GM12878 (cell line): Measurements from ENCODE around the gene RPL3. TPM values are rescaled to one million over a fixed set of nuclear protein-coding genes. Genes with fewer than 3 reads are reported as not detected.

Source experiments
- ATAC-seq: fragments of 200-7000 bp; cut with Tn5 transposase; 3 replicates; pipeline ENCODE4 v1.9.1; 2020; ENCODE audit warnings: mild to moderate bottlenecking, moderate library complexity
- BruUV-seq: library from RNA; stranded (reverse); fragments of 400-500 nt; replicated peaks from 2 replicates; lab custom pipeline; 2021; lab: Mats Ljungman, UMichigan
- CTCF ChIA-PET: fragments of 300-600 bp; sonication (Branson Sonifier 250); formaldehyde crosslinking; extraction: SDS; loops from one replicate; lab custom pipeline; 2021; ENCODE audit warnings: inconsistent platforms; lab: Yijun Ruan, JAX
- POLR2A ChIA-PET: fragments of 350-600 bp; formaldehyde crosslinking; extraction: SDS; loops from one replicate; lab custom pipeline; 2021; ENCODE audit warnings: inconsistent platforms; lab: Charles Lee
- RAD21 ChIA-PET: fragments of 300-600 bp; sonication (Branson Sonifier 250); formaldehyde crosslinking; loops from one replicate; lab custom pipeline; 2023; ENCODE audit warnings: antibody characterized with exemption; ENCODE audit not compliant: unreplicated experiment; lab: Charles Lee
- SMC1A ChIA-PET: fragments of 300-600 bp; sonication (Branson Sonifier 250); formaldehyde crosslinking; loops from one replicate; lab custom pipeline; 2023; ENCODE audit not compliant: unreplicated experiment, uncharacterized antibody; lab: Charles Lee
- DNase-seq: peaks from one replicate; pipeline ENCODE4 v3.0.0-alpha.2; 2011; ENCODE audit warnings: low read depth, low spot score
- FAIRE-seq: peaks from 3 replicates; lab custom pipeline; 2011; peaks lifted over from hg19 to GRCh38; lab: Jason Lieb, UNC
- H2AFZ ChIP-seq: 2 replicates; pipeline ENCODE4 v1.6.0; 2011; ENCODE audit warnings: low read depth, low read length, control low read depth; ENCODE audit not compliant: control insufficient read depth
- H3K27ac ChIP-seq: 2 replicates; pipeline ENCODE4 v1.5.1; 2011; ENCODE audit warnings: control low read depth; ENCODE audit not compliant: control insufficient read depth, insufficient read depth
- H3K27me3 ChIP-seq, 2 experiments: replicated peaks in 1 of 2; 2 replicates each; pipeline versions ENCODE4 v1.6.0 to v1.6.1; 2011; ENCODE audit warnings: low read length in 1 of 2; ENCODE audit not compliant: control insufficient read depth in 2 of 2, insufficient read depth in 2 of 2
- H3K36me3 ChIP-seq, 2 experiments: 2 replicates each; pipeline ENCODE4 v1.5.1; 2011; ENCODE audit warnings: low read length in 1 of 2; ENCODE audit not compliant: control insufficient read depth in 2 of 2, insufficient read depth in 2 of 2
- H3K4me1 ChIP-seq: 2 replicates; pipeline ENCODE4 v1.6.1; 2011; ENCODE audit warnings: mild to moderate bottlenecking, low read length, moderate library complexity, mixed read lengths; ENCODE audit not compliant: control insufficient read depth, insufficient read depth
- H3K4me2 ChIP-seq: 2 replicates; pipeline ENCODE4 v1.6.0; 2011; ENCODE audit warnings: control low read depth; ENCODE audit not compliant: control insufficient read depth, insufficient read depth
- H3K4me3 ChIP-seq: fragments of 200-600 bp; sonication (generic); 2 replicates; pipeline ENCODE4 v1.5.1; 2016
- H3K79me2 ChIP-seq: 2 replicates; pipeline ENCODE4 v1.6.0; 2011; ENCODE audit warnings: low read length; ENCODE audit not compliant: control insufficient read depth, insufficient read depth
- H3K9ac ChIP-seq: 2 replicates; pipeline ENCODE4 v1.8.0; 2011; ENCODE audit warnings: low read length, control low read depth, mixed read lengths; ENCODE audit not compliant: control insufficient read depth, insufficient read depth
- H3K9me3 ChIP-seq: replicated peaks from 3 replicates; pipeline ENCODE4 v1.5.1; 2011; ENCODE audit warnings: mild to moderate bottlenecking, low read length; ENCODE audit not compliant: control insufficient read depth, insufficient read depth
- H4K20me1 ChIP-seq: 2 replicates; pipeline ENCODE4 v1.6.0; 2011; ENCODE audit not compliant: control insufficient read depth, insufficient read depth
- BACH1 ChIP-seq: fragments of 450-650 bp; IDR thresholded peaks from 2 replicates; pipeline ENCODE4 v1.6.1; 2017; ENCODE audit warnings: mild to moderate bottlenecking, borderline replicate concordance
- ELK1 ChIP-seq: IDR thresholded peaks from 2 replicates; pipeline ENCODE4 v1.6.1; 2012; ENCODE audit warnings: low read depth, low read length, improper control_type of control experiment
- GATAD2B ChIP-seq: fragments of 450-650 bp; conservative IDR thresholded peaks from 2 replicates; pipeline ENCODE4 v1.6.1; 2017; ENCODE audit warnings: low read depth, mild to moderate bottlenecking, moderate library complexity
- HDAC6 ChIP-seq: fragments of 200-600 bp; sonication (generic); IDR thresholded peaks from one replicate; pipeline ENCODE4 v1.8.0; 2017; ENCODE audit warnings: antibody characterized with exemption; ENCODE audit not compliant: unreplicated experiment
- NBN ChIP-seq: fragments of 450-650 bp; IDR thresholded peaks from 2 replicates; pipeline ENCODE4 v1.6.1; 2016
- NR2C2 ChIP-seq: IDR thresholded peaks from 2 replicates; pipeline ENCODE4 v1.6.1; 2011; ENCODE audit warnings: borderline replicate concordance, low read depth; ENCODE audit not compliant: control insufficient read depth, insufficient read length
- NR2F1 ChIP-seq: fragments of 450-650 bp; conservative IDR thresholded peaks from 2 replicates; pipeline ENCODE4 v1.6.1; 2017; ENCODE audit warnings: mild to moderate bottlenecking
- PKNOX1 ChIP-seq: fragments of 450-650 bp; IDR thresholded peaks from 2 replicates; pipeline ENCODE4 v1.6.1; 2016; ENCODE audit warnings: mild to moderate bottlenecking
- POLR2AphosphoS2 ChIP-seq: IDR thresholded peaks from 2 replicates; pipeline ENCODE4 v1.6.1; 2011; ENCODE audit warnings: low read depth, mild to moderate bottlenecking, low read length, improper control_type of control experiment, moderate library complexity
- RAD21 ChIP-seq: IDR thresholded peaks from 2 replicates; pipeline ENCODE4 v1.6.1; 2011; ENCODE audit warnings: mild to moderate bottlenecking, low read depth, low read length, moderate library complexity; ENCODE audit not compliant: insufficient read depth
- RAD51 ChIP-seq: fragments of 450-650 bp; IDR thresholded peaks from 2 replicates; pipeline ENCODE4 v1.6.1; 2016; ENCODE audit warnings: moderate library complexity, mild to moderate bottlenecking, inconsistent platforms
- SPI1 ChIP-seq: IDR thresholded peaks from 2 replicates; pipeline ENCODE4 v1.6.1; 2011; ENCODE audit warnings: low read depth, mild to moderate bottlenecking, low read length, moderate library complexity, borderline replicate concordance; ENCODE audit not compliant: insufficient read depth
- ZNF274 ChIP-seq: IDR thresholded peaks from one replicate; pipeline ENCODE4 v1.8.0; 2011; ENCODE audit not compliant: insufficient read length, insufficient read depth
- WGBS: methylation state at CpG from one replicate; pipeline ENCODE4 v1.1.6; 2016; ENCODE audit warnings: low lambda C conversion rate; ENCODE audit not compliant: insufficient replicate concordance, insufficient coverage; ENCODE audit errors: missing lambda C conversion rate; 5-methylcytosine and 5-hydroxymethylcytosine counted together
- in situ Hi-C: fragments of 300-500 bp; cut with MboI; formaldehyde crosslinking; loops from 9 replicates; pipeline ENCODE4 v1.14.3; 2018; ENCODE audit warnings: mixed read lengths
- intact Hi-C: fragments of 100-400 bp; cut with micrococcal nuclease; formaldehyde crosslinking; loops from one replicate; pipeline ENCODE4 v1.14.2; 2022; ENCODE audit not compliant: unreplicated experiment
- polyA plus RNA-seq, 11 experiments: library from polyadenylated mRNA; depleted of rRNA in 4 of 11; unstranded in 6 of 11; stranded (reverse) in 5 of 11; fragments of >200 nt; fragmentation: Nextera tagmentation in 4 of 11; fragmentation: Illumina TruSeq in 1 of 11; extraction: Ambion mirVana in 4 of 11; extraction: Trizol in 1 of 11; gene quantifications; 1 replicate in 1 of 11; 2 replicates in 10 of 11; pipeline versions ENCODE4 v1.2.1 to v1.2.3, GENCODE V29; 2011 to 2016; ENCODE audit warnings: inconsistent platforms in 2 of 11, missing spikeins in 2 of 11, low read depth in 1 of 11
- total RNA-seq, 4 experiments: library from RNA; depleted of rRNA in 3 of 4; stranded (reverse); fragments of >200 nt in 3 of 4; fragmentation: Illumina TruSeq in 1 of 4; extraction: Trizol in 1 of 4; gene quantifications; 2 replicates each; pipeline versions ENCODE4 v1.2.1 to v1.2.3, GENCODE V29; 2013 to 2021
- TF ChIP-seq, protein P1 (sequence below): IDR thresholded peaks from 2 replicates; pipeline ENCODE4 v1.6.1; 2011; ENCODE audit warnings: low read depth, mild to moderate bottlenecking, low read length, moderate library complexity, borderline replicate concordance; ENCODE audit errors: extremely low read depth
- TF ChIP-seq, protein P2 (sequence below): IDR thresholded peaks from 2 replicates; pipeline ENCODE4 v1.6.1; 2011; ENCODE audit warnings: low read depth, low read length, improper control_type of control experiment, borderline replicate concordance

Gene RPL3
- total and polyA plus RNA-seq, 10 of the 15 experiments (the other 5 are each of a cell fraction or from before 2014, with no cell fraction given), result 1,534 to 6,791 (median 3,992) TPM

DNA sequence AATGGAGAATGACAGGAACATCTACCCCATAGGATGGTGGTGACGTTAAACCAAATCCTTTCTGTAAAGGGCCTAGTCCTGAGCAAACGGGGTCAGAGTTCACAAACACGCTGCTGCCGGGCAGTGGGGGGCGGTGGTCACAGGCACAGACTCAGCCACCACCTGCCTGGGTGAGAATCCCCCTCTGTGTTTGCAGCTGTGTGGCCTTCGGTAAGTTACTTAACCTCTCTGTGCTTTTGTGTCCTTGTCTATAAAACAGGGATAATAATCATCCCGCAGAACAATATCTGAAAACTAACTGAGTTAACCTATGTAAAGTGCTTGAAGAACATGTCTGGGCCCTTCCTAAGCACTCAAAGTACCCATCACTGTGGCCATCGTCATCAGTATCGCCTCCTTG is 48.6 kb downstream of the RPL3 start:
- H2AFZ ChIP-seq, result no peak overlapping the region
- SMC1A ChIA-PET, result no interaction called here
- in situ Hi-C loops, result no loop called here

More for the DNA sequence above, 48.6 kb downstream of the RPL3 start:
- 88% methylated on average over 9 of the region's 9 CpGs for WGBS
- ChIA-PET POLR2A (no interaction called here), CTCF (no interaction called here), RAD21 (no interaction called here)
- Histone ChIP-seq H3K4me3 (no peak overlapping the region), H3K27ac (no peak overlapping the region), H3K27me3 (no peaks in the 10 kb centered on the region), H4K20me1 (no peaks in the 10 kb centered on the region), H3K4me1 (peaks cover 20% of the 10 kb centered on the region), H3K9me3 (no peaks in the 10 kb centered on the region), H3K79me2 (no peaks in the 10 kb centered on the region), H3K9ac (no peak overlapping the region), H3K36me3 (no peaks in the 10 kb centered on the region), H3K4me2 (no peak overlapping the region)
- no TSS peak for BruUV-seq
- TF ChIP-seq NR2F1 (no peak), GATAD2B (no peak), HDAC6 (no peak), PKNOX1 (no peak), RAD21 (no peak), SPI1 (no peak), RAD51 (no peak), ELK1 (no peak), BACH1 (no peak), POLR2AphosphoS2 (no peak), ZNF274 (no peak), NR2C2 (no peak), NBN (no peak)
- TF ChIP-seq, protein P1, sequence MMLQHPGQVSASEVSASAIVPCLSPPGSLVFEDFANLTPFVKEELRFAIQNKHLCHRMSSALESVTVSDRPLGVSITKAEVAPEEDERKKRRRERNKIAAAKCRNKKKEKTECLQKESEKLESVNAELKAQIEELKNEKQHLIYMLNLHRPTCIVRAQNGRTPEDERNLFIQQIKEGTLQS, result no peak
- TF ChIP-seq, protein P2, sequence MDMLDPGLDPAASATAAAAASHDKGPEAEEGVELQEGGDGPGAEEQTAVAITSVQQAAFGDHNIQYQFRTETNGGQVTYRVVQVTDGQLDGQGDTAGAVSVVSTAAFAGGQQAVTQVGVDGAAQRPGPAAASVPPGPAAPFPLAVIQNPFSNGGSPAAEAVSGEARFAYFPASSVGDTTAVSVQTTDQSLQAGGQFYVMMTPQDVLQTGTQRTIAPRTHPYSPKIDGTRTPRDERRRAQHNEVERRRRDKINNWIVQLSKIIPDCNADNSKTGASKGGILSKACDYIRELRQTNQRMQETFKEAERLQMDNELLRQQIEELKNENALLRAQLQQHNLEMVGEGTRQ, result no peak
- ATAC-seq (no peak), DNase-seq (no peak), FAIRE-seq (no peak)
- intact Hi-C loops, result no loop called here
